ENCODE data around the gene TEAD3. TPM values are rescaled to one million over a fixed set of nuclear protein-coding genes. Genes with fewer than 3 reads are reported as not detected.

Gene TEAD3
- polyA plus RNA-seq, 4 donors, result 37.1 to 56.7 (median 43.5) TPM

- no peak for DNase-seq (ENCODE audit: low read depth in 4 of 4, low spot score in 3 of 4)
These were observed 19.2 kb downstream of the TEAD3 start for GRCh38 chr6:35477551-35478179.

DNA sequence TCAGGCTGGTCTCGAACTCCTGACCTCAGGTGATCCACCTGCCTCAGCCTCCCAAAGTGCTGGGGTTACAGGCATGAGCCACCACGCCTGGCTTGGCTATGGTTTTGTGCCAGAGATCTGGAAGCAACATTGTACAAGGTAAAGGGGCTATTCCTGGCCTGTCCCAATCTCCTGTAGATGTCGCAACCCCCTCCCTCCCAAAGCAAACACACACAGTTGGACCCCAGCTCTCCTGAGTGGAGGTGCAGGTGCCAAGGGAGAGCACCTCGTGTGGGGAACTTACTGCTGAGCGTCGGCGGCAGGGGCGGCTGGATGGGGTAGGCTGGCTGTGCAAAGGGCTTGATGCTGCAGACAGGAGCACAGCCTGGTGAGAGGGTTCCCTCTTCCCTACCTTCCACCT, 19.9 kb downstream of the TEAD3 start:
- DNase-seq (ENCODE audit: low read depth in 4 of 4, low spot score in 3 of 4), result no peak

GRCh38 chr6:35476004-35476403, 20.9 kb downstream of the TEAD3 start:
- no peak for DNase-seq (ENCODE audit: low read depth in 4 of 4, low spot score in 3 of 4)

DNA sequence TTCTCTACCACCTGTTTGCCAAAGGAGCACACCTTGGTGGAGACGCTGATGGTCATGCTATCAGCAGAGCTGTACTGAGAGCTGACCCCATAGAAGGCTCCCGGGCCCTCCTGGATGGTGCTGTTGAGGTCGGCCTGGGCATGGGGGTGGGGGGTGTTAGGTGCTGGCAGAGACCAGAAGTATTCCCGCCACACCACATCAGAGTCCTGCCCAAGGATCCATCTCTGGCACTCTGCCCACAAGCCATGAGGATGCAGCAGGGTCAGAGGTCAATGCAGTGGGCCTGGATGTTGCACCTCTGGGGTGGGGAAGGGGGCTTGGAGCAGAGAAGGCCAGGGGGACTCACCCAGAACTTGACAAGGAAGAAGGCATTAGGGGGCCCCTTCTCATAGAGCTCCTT, 21.3 kb downstream of the TEAD3 start:
- no peak for DNase-seq (ENCODE audit: low read depth in 4 of 4, low spot score in 3 of 4)

GRCh38 chr6:35474942-35475570, 21.8 kb downstream of the TEAD3 start:
- DNase-seq (ENCODE audit: low read depth in 4 of 4, low spot score in 3 of 4), result no peak

DNA sequence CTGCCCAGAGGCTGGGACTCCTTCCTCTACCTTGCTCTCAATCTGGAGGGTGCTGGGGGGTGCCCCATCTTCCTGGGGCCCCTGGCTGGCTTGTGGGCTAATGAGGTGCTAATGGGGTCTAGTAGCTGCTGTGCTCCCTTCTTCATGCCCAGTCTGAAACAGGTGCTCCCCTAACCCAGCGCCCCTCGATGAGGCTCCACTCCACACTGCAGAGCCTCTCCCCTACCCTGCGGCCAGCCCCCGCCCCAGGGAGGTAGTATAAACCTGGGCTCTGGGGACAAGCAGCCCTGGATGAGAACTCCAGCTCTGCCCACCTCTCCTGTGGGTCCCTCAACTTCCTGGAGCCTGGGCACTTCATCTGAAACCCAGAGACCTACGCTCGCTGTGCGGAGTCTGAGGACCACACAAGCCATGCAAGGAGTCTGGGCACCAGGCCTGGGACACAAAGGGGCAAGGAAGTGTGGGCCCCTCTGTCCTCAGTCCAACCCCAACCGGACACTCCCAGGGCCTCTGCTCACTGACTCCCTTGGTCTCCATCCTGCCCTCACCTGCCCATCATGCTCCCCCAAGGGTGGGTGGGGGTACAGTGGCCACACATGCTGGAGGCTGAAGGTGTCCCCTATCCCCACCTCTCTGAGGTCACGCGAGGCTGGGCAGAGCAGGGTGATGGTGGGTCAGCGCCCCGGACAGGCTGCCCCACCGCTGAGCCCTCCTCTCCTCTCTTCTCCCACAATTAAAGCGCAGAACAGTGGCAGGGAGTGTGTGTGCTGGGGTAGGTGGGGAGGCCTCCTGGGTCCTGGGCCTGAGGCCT, 22.5 kb downstream of the TEAD3 start:
- no peak for DNase-seq (ENCODE audit: low read depth in 4 of 4, low spot score in 3 of 4)

GRCh38 chr6:35473850-35474130, 23.1 kb downstream of the TEAD3 start:
- no peak for DNase-seq (ENCODE audit: low read depth in 4 of 4, low spot score in 3 of 4)

DNA sequence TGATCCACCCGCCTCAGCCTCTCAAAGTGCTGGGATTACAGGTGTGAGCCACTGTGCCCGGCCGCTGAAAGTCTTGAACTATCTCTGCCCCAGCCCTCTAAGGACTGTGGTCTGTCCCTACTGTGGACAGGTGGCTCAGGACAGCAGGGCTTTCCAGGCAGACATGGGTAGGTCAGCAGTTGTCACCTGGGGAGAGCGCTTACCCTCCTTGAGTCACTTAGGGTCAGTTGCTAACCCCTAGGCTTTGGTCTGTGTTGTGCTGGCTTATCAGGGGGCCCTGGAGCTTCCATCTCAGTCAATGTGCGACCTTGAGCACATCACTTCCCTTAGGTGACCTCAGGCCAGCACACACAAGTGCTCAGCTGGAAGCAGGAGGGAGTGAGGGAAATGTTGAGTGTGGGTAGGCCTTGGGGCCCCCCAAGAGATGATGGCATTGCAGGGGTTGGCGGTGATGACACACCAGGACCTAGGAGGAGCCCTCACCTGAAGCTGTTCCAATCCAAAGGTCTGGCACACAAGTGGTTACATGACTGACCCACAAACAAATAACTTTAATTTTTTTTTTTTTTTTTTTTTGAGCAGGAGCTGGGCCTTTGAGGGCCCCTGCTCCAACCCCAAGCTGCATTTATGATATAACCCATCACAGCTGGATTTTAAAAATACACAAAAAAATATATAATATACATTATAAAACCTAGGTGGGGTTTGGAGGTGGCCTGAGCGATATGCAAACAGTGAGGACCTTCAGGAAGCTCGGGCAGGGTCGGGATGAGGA, 23.6 kb downstream of the TEAD3 start:
- no peak for DNase-seq (ENCODE audit: low read depth in 4 of 4, low spot score in 3 of 4)

- DNase-seq (ENCODE audit: low read depth in 4 of 4, low spot score in 3 of 4), result no peak
These were observed 25.0 kb downstream of the TEAD3 start for GRCh38 chr6:35471836-35472345.

DNA sequence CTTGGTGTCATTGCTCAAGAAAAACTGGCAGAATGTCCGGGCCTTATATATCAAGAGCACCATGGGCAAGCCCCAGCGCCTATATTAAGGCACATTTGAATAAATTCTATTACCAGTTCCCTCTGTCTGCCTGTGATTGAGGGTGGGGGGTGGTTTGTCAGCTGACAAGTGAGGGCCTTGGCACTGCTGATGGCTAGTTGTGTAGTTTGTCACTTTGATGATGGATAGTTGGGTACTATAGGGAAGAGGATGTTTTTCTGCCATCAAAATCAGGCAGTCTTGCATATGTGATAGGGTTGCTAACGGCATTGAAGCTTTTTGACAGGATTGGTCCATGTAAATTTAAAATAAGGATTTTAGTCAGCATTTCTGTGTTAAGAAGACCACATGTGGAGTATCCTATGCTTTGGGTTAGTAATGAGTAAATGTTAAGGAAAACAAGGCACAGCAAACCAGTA, 26.2 kb downstream of the TEAD3 start:
- DNase-seq (ENCODE audit: low read depth in 4 of 4, low spot score in 3 of 4), result no peak

- no peak for DNase-seq (ENCODE audit: low read depth in 4 of 4, low spot score in 3 of 4)
These were observed 26.9 kb downstream of the TEAD3 start for GRCh38 chr6:35469751-35470662.

DNA sequence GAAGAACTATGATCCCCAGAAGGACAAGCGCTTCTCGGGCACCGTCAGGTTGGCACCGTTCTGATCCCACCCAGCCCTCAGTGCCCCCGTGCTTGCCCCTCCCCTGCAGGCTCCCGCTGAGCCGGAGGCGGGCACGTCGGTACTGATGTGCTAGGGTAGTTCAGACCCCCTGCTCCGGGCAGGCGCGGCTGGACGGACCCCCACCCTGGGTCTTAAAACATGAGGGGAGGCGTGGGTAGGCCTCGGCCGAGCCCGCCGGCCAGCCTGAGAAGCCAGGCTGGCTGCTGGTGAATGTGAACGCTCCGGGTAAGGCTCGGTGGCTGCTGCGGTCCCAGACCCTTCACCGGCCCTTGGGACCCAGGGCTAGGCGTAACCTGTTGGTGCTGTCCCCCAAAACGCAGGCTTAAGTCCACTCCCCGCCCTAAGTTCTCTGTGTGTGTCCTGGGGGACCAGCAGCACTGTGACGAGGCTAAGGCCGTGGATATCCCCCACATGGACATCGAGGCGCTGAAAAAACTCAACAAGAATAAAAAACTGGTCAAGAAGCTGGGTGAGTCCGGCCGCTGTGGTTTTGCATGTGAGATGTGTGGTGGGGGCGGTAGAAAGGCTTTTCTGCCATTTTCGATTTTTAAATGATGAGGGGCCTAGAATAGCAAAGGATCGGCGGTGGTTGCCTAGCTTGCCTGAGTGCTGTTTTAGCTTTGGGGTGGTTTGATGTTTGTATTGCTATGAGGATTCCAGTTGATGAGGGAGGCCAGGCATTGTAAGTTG, 27.7 kb downstream of the TEAD3 start:
- no peak for DNase-seq (ENCODE audit: low read depth in 4 of 4, low spot score in 3 of 4)

- DNase-seq (ENCODE audit: low read depth in 4 of 4, low spot score in 3 of 4), result peak; percentile 92 to 96 (median 94)
These were observed 28.5 kb downstream of the TEAD3 start, which contains the start of gene RPL10A for GRCh38 chr6:35468181-35468979. TSS of gene RPL10A (plus strand) at chr6:35468401. CDS start at chr6:35468435, 34 bp downstream.

- no peak for DNase-seq (ENCODE audit: low read depth in 4 of 4, low spot score in 3 of 4)
These were observed 31.2 kb downstream of the TEAD3 start for GRCh38 chr6:35465646-35466045.

- DNase-seq (ENCODE audit: low read depth in 4 of 4, low spot score in 3 of 4), result no peak
These were observed 33.6 kb downstream of the TEAD3 start for GRCh38 chr6:35463292-35463691.

DNA sequence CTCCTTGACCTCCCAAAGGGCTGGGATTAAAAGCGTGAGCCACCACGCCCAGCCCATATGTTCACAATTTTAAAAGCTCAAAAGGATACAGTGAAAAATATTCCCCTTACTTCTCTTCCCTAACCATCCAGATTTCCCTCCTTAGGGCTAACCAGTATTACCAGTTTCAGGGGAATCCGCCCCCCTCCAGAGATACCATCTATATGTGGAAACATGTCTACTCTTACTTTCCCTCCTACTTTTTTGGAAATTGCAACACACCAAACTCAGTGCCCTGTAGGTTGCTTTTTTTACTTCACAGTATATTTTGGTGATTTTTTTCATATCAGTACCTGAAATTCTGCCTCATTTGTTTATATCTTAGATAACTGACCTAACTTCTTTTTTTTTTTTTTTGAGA, 35.6 kb downstream of the TEAD3 start:
- DNase-seq (ENCODE audit: low read depth in 4 of 4, low spot score in 3 of 4), result no peak

GRCh38 chr6:35457907-35458306, 39.0 kb downstream of the TEAD3 start:
- DNase-seq (ENCODE audit: low read depth in 4 of 4, low spot score in 3 of 4), result no peak

DNA sequence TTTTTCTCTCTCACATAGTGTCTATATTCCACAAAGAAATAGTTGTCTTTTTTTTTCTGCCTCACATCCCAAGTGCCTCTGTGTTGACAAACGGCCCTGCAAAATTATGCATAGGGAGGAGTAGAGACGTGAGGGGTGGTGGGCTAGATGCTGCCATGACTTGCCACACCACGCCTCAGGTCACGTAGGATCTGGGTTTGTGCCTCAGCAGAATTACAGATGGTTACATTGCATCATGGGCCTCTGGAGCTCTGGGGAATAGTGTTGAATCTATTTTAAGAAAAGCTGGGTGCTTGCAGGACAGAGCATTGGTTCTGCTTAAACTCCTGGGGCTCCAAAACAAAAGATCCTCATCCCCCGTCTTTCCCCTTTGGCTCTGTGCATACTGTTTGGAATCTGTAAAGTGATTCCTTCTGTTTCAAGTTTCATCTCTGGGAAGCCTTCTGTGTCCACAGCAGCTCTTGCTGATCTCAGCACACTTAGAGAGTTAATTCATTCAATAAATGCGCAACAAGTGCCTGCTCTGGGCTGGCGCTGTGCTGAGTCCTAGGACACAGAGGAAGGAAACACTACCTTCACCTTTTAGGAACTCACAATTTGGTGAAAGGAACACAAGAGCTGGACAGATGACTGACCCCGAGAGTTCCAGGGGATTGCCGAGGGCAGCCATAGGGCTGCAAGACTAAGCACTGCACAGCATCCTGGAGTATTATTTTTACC, 42.3 kb downstream of the TEAD3 start:
- DNase-seq (ENCODE audit: low read depth in 4 of 4, low spot score in 3 of 4), result no peak
